Activated CD4-positive, alpha-beta T cell treated with anti-CD3 and anti-CD28 coated beads, Interleukin-2, amount 10 ng/mL, durations not matched to agents 7 days and 5 days (primary cell): ENCODE results near the gene CUBN. TPM values are rescaled to one million over a fixed set of nuclear protein-coding genes. Genes with fewer than 3 reads are reported as not detected.

Source experiments
- CTCF ChIA-PET: fragments of 350-600 bp; sonication (Branson Sonifier 250); formaldehyde crosslinking; loops from one replicate; lab custom pipeline; 2021; ENCODE audit warnings: antibody characterized with exemption; lab: Charles Lee
- POLR2A ChIA-PET: fragments of 350-600 bp; sonication (Branson Sonifier 250); formaldehyde crosslinking; loops from one replicate; lab custom pipeline; 2021; ENCODE audit warnings: antibody characterized with exemption; lab: Charles Lee
- DNase-seq: peaks from one replicate; pipeline ENCODE4 v3.0.0-alpha.2; 2020
- H3K27ac Mint-ChIP-seq: one replicate; pipeline ENCODE4 v1.8.0; 2021; ENCODE audit warnings: mild to moderate bottlenecking, moderate library complexity, mixed read lengths
- H3K27me3 Mint-ChIP-seq: one replicate; pipeline ENCODE4 v1.8.0; 2021; ENCODE audit warnings: mixed read lengths
- H3K36me3 Mint-ChIP-seq: one replicate; pipeline ENCODE4 v1.8.0; 2021; ENCODE audit warnings: low read depth, mixed read lengths
- H3K4me1 Mint-ChIP-seq: one replicate; pipeline ENCODE4 v1.8.0; 2021; ENCODE audit warnings: mixed read lengths
- H3K4me3 Mint-ChIP-seq: one replicate; pipeline ENCODE4 v1.8.0; 2021; ENCODE audit warnings: mild to moderate bottlenecking, moderate library complexity, mixed read lengths
- H3K9me3 Mint-ChIP-seq: one replicate; pipeline ENCODE4 v1.8.0; 2021; ENCODE audit warnings: mixed read lengths
- total RNA-seq, 2 experiments: library from RNA; stranded (reverse); gene quantifications; one replicate each; pipeline ENCODE4 v1.2.3, GENCODE V29; 2021

The CUBN gene
- total RNA-seq, 2 experiments from 2014 or later: 2.4 to 2.5 TPM

DNA sequence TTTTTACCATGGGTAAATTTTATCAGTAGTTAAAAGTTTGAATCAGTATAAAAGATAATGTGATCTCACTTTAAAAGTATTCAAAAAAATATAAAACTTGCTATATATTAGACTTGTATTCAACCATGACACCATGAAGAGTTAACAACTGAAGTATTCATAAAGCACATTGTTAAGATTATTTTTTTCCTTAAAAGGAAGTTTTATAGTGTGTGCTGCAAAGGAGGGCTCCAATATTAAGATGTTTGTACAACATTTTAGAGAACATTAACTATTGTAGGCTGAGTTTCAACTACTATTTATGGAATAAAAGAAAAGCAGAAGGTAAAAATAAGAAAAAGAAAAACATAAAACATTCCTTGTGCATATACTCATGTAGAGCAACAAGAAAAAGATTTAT is 24.5 kb upstream of the CUBN start:
- Mint-ChIP-seq H3K36me3 (peaks cover 10% of the 10 kb centered on the region), H3K4me1 (no peaks in the 10 kb centered on the region), H3K27me3 (no peaks in the 10 kb centered on the region), H3K27ac (no peak overlapping the region), H3K9me3 (no peaks in the 10 kb centered on the region), H3K4me3 (no peak overlapping the region)
- POLR2A ChIA-PET: no interaction called here
- DNase-seq: no peak
- CTCF ChIA-PET: no interaction called here

DNA sequence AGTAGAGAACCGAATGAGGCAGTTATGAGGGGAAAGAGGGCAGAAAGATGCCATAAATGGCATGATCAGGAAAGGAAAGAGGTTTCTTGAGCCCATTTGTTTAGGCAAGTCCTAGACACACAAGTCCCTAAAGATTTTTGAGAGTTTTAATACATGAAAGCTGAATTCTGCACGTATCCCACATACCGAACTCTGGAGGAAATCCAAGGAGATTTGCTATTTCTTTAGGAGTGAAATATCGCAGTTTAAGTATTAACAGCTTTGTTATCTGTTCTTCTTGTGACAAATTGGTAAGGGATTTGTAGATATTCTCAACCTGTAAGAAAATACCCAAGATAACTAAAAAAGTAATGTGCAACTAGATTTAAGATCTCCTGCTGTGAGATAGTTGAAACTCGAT is 23.7 kb upstream of the CUBN start:
- no peak for DNase-seq
- Mint-ChIP-seq H3K27ac (no peak overlapping the region), H3K4me1 (no peaks in the 10 kb centered on the region), H3K9me3 (no peaks in the 10 kb centered on the region), H3K36me3 (peaks cover 10% of the 10 kb centered on the region), H3K27me3 (no peaks in the 10 kb centered on the region), H3K4me3 (no peak overlapping the region)
- ChIA-PET CTCF (no interaction called here), POLR2A (no interaction called here)

DNA sequence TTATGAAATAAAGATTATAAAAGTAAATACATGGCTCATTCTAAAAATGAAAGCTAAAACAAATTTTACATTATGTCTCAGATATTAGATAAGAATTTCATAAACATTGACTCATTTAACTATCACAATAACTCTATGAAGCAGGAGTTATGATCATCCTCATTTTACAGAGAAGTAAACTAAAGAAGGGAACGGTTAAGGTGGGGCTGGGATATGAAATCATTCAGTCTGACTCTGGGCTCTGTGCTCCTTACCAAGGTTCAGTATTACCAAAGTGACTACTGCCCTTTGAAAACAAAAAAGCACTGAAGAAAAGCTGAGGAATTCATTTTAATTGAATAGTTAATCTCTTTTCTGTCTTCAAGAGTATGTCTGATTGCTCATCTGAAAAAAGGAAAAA is 22.1 kb upstream of the CUBN start:
- no peak for DNase-seq
- no peak overlapping the region for H3K4me3 Mint-ChIP-seq
- no peaks in the 10 kb centered on the region for H3K27me3 Mint-ChIP-seq
- no peak overlapping the region for H3K27ac Mint-ChIP-seq
- POLR2A ChIA-PET: no interaction called here
- H3K4me1 Mint-ChIP-seq: no peaks in the 10 kb centered on the region
- peaks cover 13% of the 10 kb centered on the region for H3K36me3 Mint-ChIP-seq
- CTCF ChIA-PET: interaction anchor here (1.1 kb wide), 1 partner anchor 19 kb away, joined by 3 read pairs; no protein-coding TSS in a partner anchor
- no peaks in the 10 kb centered on the region for H3K9me3 Mint-ChIP-seq

DNA sequence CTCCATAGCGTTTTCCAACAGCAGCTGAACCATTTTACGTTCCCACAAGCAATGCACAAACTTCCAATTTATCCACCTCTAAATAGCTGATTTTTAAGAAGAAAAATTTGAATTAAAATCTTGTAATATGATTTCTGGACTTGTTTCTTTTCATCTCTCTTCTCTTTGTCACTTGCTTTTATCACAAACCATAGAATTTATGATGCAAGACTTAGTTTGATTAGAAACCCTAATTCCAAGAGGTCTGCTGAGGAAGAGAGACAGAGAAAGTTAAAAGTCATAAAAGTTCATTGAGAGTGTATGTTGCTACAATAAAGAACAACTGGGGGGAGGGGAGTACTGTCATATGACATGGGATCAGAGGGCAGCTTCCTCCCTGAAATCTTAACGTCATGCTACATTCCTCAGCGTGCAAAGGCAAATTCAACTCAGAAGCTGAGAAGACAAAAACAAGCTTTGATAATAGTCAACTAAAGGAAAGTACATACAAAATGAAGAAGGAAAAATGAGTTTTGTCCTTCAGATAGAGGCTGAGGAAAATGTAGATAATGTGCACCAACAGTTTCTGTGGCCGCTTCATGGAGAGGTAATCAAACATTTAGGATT is 18.4 kb upstream of the CUBN start:
- Mint-ChIP-seq H3K4me1 (peaks cover 25% of the 10 kb centered on the region), H3K36me3 (peaks cover 19% of the 10 kb centered on the region), H3K27ac (no peak overlapping the region), H3K9me3 (peaks cover 3% of the 10 kb centered on the region), H3K27me3 (no peaks in the 10 kb centered on the region), H3K4me3 (no peak overlapping the region)
- CTCF ChIA-PET: no interaction called here
- POLR2A ChIA-PET: no interaction called here
- no peak for DNase-seq

DNA sequence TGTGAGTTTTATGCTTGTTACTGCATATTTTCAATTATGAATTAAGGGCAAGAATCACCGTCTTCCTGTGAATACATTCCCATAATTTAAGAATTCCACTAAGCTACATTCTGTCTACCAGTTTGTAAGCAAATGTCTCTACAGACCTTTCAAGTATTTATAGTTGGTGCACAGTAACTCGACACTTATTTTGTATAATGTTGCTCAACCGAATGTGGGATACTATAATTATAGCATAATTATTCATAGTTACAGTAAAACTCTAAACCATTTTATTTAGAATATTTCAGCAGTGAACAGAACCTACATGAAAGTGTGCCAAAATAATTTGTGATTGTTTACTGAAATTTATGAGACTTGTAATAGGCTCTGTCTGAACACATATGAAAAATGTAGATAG is 17.3 kb upstream of the CUBN start:
- no peak for DNase-seq
- Mint-ChIP-seq H3K36me3 (peaks cover 14% of the 10 kb centered on the region), H3K27ac (no peak overlapping the region), H3K9me3 (peaks cover 3% of the 10 kb centered on the region), H3K4me3 (no peak overlapping the region), H3K4me1 (peaks cover 27% of the 10 kb centered on the region), H3K27me3 (no peaks in the 10 kb centered on the region)
- ChIA-PET CTCF (interaction anchor here (1.3 kb wide), 1 partner anchor 151 kb away, joined by 3 read pairs; no protein-coding TSS in a partner anchor), POLR2A (no interaction called here)

DNA sequence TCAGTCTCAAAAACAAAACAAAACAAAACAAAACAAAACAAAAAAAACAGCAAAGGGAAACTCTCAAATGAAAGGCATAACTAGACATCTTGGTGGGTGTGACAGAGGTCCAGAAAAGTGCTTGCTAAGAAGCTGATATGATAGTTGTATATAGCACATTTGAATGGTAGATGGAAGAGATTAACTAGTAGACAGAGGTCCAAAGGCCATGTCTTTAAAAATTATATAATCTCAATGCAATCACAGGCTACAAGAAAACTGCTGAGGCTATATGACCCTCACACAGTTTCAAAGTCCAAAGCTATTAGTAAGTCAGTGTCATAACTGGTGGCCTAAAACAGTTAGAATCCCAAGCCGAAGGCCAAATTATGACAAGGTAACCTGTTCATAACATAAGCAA is 15.6 kb upstream of the CUBN start:
- Mint-ChIP-seq H3K27me3 (no peaks in the 10 kb centered on the region), H3K4me1 (peaks cover 32% of the 10 kb centered on the region), H3K9me3 (peaks cover 11% of the 10 kb centered on the region), H3K36me3 (peaks cover 15% of the 10 kb centered on the region), H3K27ac (peak overlapping the region; percentile 83), H3K4me3 (peak overlapping the region; percentile 16)
- POLR2A ChIA-PET: no interaction called here
- DNase-seq: no peak
- CTCF ChIA-PET: interaction anchor here (0.9 kb wide), 1 partner anchor 85 kb away, joined by 3 read pairs; no protein-coding TSS in a partner anchor

DNA sequence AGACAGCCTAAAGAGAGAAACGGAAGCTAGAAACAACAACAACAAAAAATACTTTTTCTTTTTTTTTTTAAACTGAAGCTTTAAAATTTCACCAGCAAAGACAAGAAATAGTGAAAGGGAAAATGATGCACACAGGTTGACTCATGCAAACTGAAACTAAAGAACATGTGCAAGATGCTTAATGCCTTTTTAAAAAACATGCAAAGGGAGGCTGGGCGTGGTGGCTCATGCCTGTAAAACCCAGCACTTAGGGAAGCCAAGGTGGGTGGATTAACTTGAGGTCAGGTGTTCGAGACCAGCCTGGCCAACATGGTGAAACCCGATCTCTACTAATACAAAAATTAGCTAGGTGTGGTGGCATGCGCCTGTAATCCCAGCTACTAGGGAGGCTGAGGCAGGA is 15.1 kb upstream of the CUBN start:
- Mint-ChIP-seq H3K9me3 (peaks cover 11% of the 10 kb centered on the region), H3K4me1 (peaks cover 32% of the 10 kb centered on the region), H3K27me3 (no peaks in the 10 kb centered on the region), H3K4me3 (peak overlapping the region; percentile 16), H3K27ac (peak overlapping the region; percentile 83), H3K36me3 (peaks cover 15% of the 10 kb centered on the region)
- CTCF ChIA-PET: interaction anchor here (0.9 kb wide), 1 partner anchor 85 kb away, joined by 3 read pairs; no protein-coding TSS in a partner anchor
- POLR2A ChIA-PET: no interaction called here
- DNase-seq: peak; percentile 57

DNA sequence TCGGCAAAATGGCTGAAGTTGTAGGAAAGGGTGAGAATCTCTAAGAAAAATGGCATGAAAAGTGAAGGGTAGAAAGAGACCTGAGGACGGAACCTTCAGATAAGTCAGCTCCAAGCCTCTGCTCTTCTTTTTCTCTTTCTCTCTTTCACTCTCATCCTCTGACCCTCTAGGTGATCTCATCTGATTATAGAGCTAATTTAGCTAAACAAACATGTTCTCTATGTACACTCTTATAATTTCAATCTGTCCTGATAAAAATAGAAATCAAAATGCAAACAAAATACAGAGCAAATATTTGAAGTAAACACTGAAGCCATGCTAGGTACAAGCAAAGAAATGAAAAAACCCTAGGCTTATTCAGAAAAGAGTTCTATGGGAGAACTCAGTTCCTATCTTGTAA is 14.4 kb upstream of the CUBN start:
- Mint-ChIP-seq H3K9me3 (peaks cover 11% of the 10 kb centered on the region), H3K36me3 (peaks cover 15% of the 10 kb centered on the region), H3K4me3 (no peak overlapping the region), H3K27me3 (no peaks in the 10 kb centered on the region), H3K4me1 (peaks cover 32% of the 10 kb centered on the region), H3K27ac (no peak overlapping the region)
- ChIA-PET CTCF (interaction anchor here (0.9 kb wide), 1 partner anchor 86 kb away, joined by 3 read pairs; no protein-coding TSS in a partner anchor), POLR2A (interaction anchor here (0.7 kb wide), 1 partner anchor 585 kb away, joined by 3 read pairs; no protein-coding TSS in a partner anchor)
- DNase-seq: no peak

DNA sequence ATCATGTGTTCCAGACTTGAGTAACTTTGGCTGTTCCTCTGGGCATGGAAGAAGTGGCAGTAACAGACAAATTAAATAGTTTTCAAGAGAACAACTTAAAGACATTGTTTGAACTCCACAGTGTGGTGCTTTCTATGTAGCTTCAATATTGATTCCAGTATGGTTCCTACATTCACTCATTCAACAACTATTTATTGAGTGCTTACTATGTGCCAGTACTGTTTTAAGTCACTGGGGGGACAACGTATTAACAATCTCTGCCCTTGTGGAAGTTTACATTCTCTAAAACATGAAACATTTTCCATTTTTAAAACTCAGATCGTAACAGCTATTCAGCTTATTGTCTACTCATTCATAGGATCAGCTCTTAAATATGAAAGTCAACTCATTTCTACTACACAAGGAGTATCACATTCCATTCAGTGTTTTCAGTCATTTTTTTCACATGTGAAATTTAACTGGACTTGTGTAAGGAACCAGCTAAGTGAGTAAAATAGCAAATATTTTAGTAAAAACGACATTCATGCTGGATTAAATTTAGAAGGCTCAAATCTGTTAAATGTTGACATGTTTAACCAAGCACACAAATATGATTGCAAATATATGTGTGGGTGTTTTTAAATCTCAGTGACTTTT is 13.6 kb upstream of the CUBN start:
- CTCF ChIA-PET: no interaction called here
- POLR2A ChIA-PET: no interaction called here
- DNase-seq: no peak
- H3K9me3 Mint-ChIP-seq: peaks cover 11% of the 10 kb centered on the region
- no peaks in the 10 kb centered on the region for H3K27me3 Mint-ChIP-seq
- peaks cover 15% of the 10 kb centered on the region for H3K36me3 Mint-ChIP-seq
- H3K4me1 Mint-ChIP-seq: peaks cover 32% of the 10 kb centered on the region
- H3K27ac Mint-ChIP-seq: no peak overlapping the region
- H3K4me3 Mint-ChIP-seq: no peak overlapping the region

DNA sequence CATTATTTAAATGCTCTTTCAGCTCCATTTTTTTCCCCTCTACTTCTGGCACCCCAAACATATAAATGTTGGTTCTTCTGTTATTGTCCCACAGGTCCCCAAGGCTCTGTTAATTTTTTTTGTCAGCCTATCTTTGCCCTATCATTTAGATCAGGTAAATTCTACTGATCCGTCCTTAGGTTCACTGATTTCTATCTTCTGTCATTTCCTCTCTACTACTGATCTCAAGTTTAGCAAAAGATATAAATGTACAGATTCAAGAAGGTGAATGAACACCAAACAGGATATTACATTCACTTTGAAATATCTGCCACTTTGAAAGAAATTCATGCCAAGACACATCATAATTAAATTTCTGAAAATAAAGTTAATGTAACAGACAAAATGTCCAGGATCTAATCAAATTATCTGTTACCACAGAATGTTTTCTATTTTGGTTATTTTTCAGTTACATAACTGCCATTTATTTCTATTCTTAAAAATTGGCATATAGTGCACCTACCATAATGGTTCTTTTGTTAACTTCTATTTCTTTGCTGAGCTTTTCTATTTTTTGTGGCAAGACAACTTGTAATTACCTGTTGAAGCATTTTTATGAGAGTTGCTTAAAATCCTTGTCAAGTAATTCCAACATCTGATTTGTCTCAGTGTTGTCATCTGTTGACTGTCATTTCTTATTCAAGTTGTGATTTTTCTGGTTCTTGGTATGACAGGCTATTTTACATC is 12.1 kb upstream of the CUBN start:
- Mint-ChIP-seq H3K4me1 (peaks cover 33% of the 10 kb centered on the region), H3K9me3 (peaks cover 11% of the 10 kb centered on the region), H3K36me3 (peaks cover 12% of the 10 kb centered on the region), H3K4me3 (no peak overlapping the region), H3K27ac (peak overlapping the region; percentile 34), H3K27me3 (no peaks in the 10 kb centered on the region)
- ChIA-PET CTCF (no interaction called here), POLR2A (interaction anchor here (0.5 kb wide), 1 partner anchor 9 kb away, joined by 5 read pairs; no protein-coding TSS in a partner anchor)
- no peak for DNase-seq

DNA sequence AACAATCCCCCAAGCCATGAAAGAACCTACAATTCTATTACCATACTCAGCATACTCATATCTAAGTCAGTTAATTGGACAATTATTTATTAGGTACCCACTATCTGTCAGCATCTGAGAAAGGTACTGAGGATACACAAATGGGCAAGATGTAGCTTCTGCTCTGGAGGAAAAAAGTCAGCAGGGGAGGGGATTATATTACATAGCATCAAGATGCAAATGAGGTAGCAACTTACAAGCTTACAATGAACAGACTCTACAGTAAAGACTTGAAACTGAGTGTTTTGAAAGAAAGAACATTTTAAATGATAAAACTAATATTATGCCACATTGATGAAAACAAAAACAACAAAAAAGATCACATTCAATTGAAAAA is 10.8 kb upstream of the CUBN start:
- no peaks in the 10 kb centered on the region for H3K27me3 Mint-ChIP-seq
- H3K9me3 Mint-ChIP-seq: peaks cover 11% of the 10 kb centered on the region
- no peak overlapping the region for H3K27ac Mint-ChIP-seq
- no peak for DNase-seq
- peaks cover 9% of the 10 kb centered on the region for H3K36me3 Mint-ChIP-seq
- H3K4me3 Mint-ChIP-seq: no peak overlapping the region
- CTCF ChIA-PET: interaction anchor here (0.9 kb wide), 1 partner anchor 9 kb away, joined by 3 read pairs; no protein-coding TSS in a partner anchor
- H3K4me1 Mint-ChIP-seq: peaks cover 25% of the 10 kb centered on the region
- POLR2A ChIA-PET: interaction anchor here (0.6 kb wide), 1 partner anchor 132 kb away, joined by 4 read pairs; no protein-coding TSS in a partner anchor

DNA sequence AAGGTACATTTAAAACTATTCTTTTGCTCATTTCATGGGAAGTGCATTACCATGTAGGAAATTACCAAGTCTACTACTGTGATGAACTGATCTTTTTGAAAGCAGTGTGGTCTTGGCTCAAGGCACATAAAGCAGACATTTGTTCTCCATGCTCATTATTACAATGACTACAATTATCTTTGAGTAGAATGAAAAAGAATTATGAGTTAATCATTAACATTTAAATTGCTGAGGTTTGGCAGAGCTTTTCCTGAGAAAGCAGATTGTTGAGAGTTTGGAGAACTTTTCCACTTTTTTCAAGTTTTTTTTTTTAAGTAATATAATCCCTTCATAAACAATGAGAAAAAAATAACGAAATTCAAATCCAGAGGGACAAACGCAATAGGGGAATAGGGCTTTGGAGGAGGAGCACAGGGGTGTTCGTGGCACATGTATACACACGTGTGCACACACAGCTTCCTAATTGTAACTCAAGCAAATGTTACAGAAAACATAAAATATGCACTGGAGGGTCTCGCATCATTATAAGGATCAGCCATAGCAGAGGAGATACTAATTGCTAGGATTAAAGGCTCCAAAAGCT is 8.9 kb upstream of the CUBN start:
- Mint-ChIP-seq H3K4me1 (peaks cover 10% of the 10 kb centered on the region), H3K27ac (no peak overlapping the region), H3K9me3 (peaks cover 11% of the 10 kb centered on the region), H3K4me3 (no peak overlapping the region), H3K27me3 (no peaks in the 10 kb centered on the region), H3K36me3 (peaks cover 4% of the 10 kb centered on the region)
- ChIA-PET CTCF (no interaction called here), POLR2A (no interaction called here)
- no peak for DNase-seq
